ENCODE data around the gene SMNDC1.
A peak's percentile ranks its signal among the peaks of the same experiment; 100 is the strongest.

Gene SMNDC1

DNA sequence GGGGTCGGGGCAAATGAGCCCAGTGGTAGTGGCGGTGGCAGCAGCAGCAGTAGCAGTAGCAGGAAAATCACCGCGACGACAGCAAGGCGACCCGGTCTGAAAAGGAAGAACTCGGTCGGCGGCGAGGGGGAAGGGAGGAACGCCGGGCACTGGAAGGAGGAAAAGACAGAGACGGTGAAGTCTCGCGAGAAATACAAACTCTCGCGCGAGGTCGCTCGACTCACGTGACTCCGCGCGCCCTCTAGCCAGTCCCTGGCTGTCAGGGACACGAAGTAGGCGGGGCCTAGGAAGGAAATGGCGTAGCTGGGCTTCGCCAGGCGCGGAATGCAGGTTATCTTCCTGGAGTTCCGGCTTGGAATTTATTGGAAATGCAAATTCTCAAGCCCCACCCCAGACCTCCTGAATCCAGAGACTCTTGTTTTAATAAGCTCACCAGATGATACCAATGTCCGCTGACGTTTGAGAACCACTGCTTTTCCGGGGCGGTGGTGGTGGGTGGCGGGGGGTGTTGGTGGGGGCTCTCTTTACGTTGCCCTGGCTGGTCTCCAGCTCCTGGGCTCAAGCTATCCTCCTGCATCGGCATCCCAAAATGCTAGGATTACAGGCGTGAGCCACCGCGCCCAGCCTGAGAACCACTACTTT is at the start of gene SMNDC1:
Gene SMNDC1 (minus strand): TSS at position 141 of the 642 bp plus-strand sequence. CDS start 1,333 bp downstream, outside the sequence.
- H3K9me2 ChIP-seq (replicated peaks; ENCODE audit: insufficient read depth, low read length): no peaks in the 10 kb centered on the region
- peaks cover 28% of the 10 kb centered on the region for H3K4me1 ChIP-seq (ENCODE audit: low read length)
- H3K9ac ChIP-seq (ENCODE audit: low read length): peak within 1 kb of the TSS; percentile 82
- peak within 1 kb of the TSS; percentile 73 for H2AFZ ChIP-seq (ENCODE audit: low read length)
- no peaks in the 10 kb centered on the region for H3K27me3 ChIP-seq (replicated peaks; ENCODE audit: insufficient read depth, low read length)
- H3K79me2 ChIP-seq (ENCODE audit: low read length): peaks cover 48% of the 10 kb centered on the region
- peak within 1 kb of the TSS; percentile 72; the same call in 1 of the 2 replicates for H3K27ac ChIP-seq (ENCODE audit: low read length)
- H3F3A ChIP-seq (ENCODE audit: insufficient read depth, low read length): peaks cover 11% of the 10 kb centered on the region
- peak within 1 kb of the TSS; percentile 91 for H3K4me2 ChIP-seq (ENCODE audit: low read depth, low read length)
- no peaks in the 10 kb centered on the region for H3K9me3 ChIP-seq (replicated peaks; ENCODE audit: insufficient read depth, low read length)
- no peak for TF ChIP-seq EZH2 (optimal IDR thresholded peaks at IDR 0.05; ENCODE audit: low read depth, low read length)
- TF ChIP-seq CTCF (IDR thresholded peaks at IDR 0.05; ENCODE audit: low read length): no peak
- no peak for TF ChIP-seq EZH2phosphoT487 (IDR thresholded peaks at IDR 0.05; ENCODE audit: low read length)
- peak; percentile 97 for DNase-seq
- peak within 1 kb of the TSS; percentile 85 for H3K4me3 ChIP-seq (ENCODE audit: low read length)
- H3K36me3 ChIP-seq (replicated peaks; ENCODE audit: insufficient read depth, low read length): peaks cover 10% of the 10 kb centered on the region; the same call in 1 of the 2 replicates
- H4K20me1 ChIP-seq (ENCODE audit: insufficient read depth, low read length): no peaks in the 10 kb centered on the region; the same call in 1 of the 2 replicates

- Histone ChIP-seq H3K36me3 (replicated peaks; ENCODE audit: insufficient read depth, low read length) (no peaks in the 10 kb centered on the region), H3K4me2 (ENCODE audit: low read depth, low read length) (peak overlapping the region; percentile 98), H3F3A (ENCODE audit: insufficient read depth, low read length) (peaks cover 61% of the 10 kb centered on the region), H3K9me3 (replicated peaks; ENCODE audit: insufficient read depth, low read length) (no peaks in the 10 kb centered on the region), H3K9ac (ENCODE audit: low read length) (peak overlapping the region; percentile 99), H2AFZ (ENCODE audit: low read length) (no peak overlapping the region), H3K27me3 (replicated peaks; ENCODE audit: insufficient read depth, low read length) (no peaks in the 10 kb centered on the region), H3K4me3 (ENCODE audit: low read length) (peak overlapping the region; percentile 46), H3K4me1 (ENCODE audit: low read length) (peaks cover 49% of the 10 kb centered on the region), H3K79me2 (ENCODE audit: low read length) (peaks cover 7% of the 10 kb centered on the region), H3K27ac (ENCODE audit: low read length) (peak overlapping the region; percentile 99), H4K20me1 (ENCODE audit: insufficient read depth, low read length) (no peaks in the 10 kb centered on the region), H3K9me2 (replicated peaks; ENCODE audit: insufficient read depth, low read length) (no peaks in the 10 kb centered on the region)
- DNase-seq: peak; percentile 91
- peak; percentile 90 for TF ChIP-seq CTCF (IDR thresholded peaks at IDR 0.05; ENCODE audit: low read length)
- no peak for TF ChIP-seq EZH2 (optimal IDR thresholded peaks at IDR 0.05; ENCODE audit: low read depth, low read length)
Observed at GRCh38 chr10:110354322-110354766, 49.6 kb upstream of the SMNDC1 start.

- Histone ChIP-seq H3K9me2 (replicated peaks; ENCODE audit: insufficient read depth, low read length) (no peaks in the 10 kb centered on the region), H3K27ac (ENCODE audit: low read length) (peak overlapping the region; percentile 99), H3K36me3 (replicated peaks; ENCODE audit: insufficient read depth, low read length) (no peaks in the 10 kb centered on the region), H3K27me3 (replicated peaks; ENCODE audit: insufficient read depth, low read length) (no peaks in the 10 kb centered on the region), H3K79me2 (ENCODE audit: low read length) (peaks cover 3% of the 10 kb centered on the region), H3K9ac (ENCODE audit: low read length) (peak overlapping the region; percentile 99), H3F3A (ENCODE audit: insufficient read depth, low read length) (peaks cover 54% of the 10 kb centered on the region), H3K4me2 (ENCODE audit: low read depth, low read length) (peak overlapping the region; percentile 98), H3K4me3 (ENCODE audit: low read length) (peak overlapping the region; percentile 46; the same call in 1 of the 2 replicates), H3K4me1 (ENCODE audit: low read length) (peaks cover 40% of the 10 kb centered on the region), H3K9me3 (replicated peaks; ENCODE audit: insufficient read depth, low read length) (no peaks in the 10 kb centered on the region), H2AFZ (ENCODE audit: low read length) (no peak overlapping the region), H4K20me1 (ENCODE audit: insufficient read depth, low read length) (no peaks in the 10 kb centered on the region)
- peak; percentile 74 for DNase-seq
- TF ChIP-seq CTCF (IDR thresholded peaks at IDR 0.05; ENCODE audit: low read length) (peak; percentile 11; the same call in 1 of the 2 replicates), EZH2phosphoT487 (IDR thresholded peaks at IDR 0.05; ENCODE audit: low read length) (no peak)
Observed at GRCh38 chr10:110353244-110354119, 48.8 kb upstream of the SMNDC1 start.

Measured in MM.1S (cell line).